ENCODE data around the gene TACR3.
"Not testable (repeated sequence)": the region's sequence is repeated elsewhere in the genome, so short reads cannot be mapped to it uniquely, and the experiment has no call there.

TACR3 gene

DNA sequence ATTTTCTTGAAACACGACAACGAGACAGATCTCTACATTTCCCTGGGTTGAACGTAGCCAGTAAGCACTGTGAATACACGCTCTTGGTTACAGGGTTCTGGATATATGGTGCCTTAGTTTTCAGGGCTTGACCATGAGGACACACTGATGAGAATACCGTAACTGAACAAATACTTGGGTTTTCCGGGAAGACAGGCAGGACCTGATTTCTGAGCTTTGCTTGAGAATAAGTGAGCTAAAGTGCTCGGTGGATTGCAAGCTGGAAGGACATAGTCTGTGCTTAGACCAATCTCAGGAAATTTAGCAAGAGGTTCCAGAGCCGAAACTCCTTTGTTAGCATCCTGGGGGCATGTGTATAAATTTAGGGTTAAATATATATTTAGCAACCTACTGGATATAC is 876 bp upstream of the TACR3 start:
- TF ChIP-seq, protein P1, sequence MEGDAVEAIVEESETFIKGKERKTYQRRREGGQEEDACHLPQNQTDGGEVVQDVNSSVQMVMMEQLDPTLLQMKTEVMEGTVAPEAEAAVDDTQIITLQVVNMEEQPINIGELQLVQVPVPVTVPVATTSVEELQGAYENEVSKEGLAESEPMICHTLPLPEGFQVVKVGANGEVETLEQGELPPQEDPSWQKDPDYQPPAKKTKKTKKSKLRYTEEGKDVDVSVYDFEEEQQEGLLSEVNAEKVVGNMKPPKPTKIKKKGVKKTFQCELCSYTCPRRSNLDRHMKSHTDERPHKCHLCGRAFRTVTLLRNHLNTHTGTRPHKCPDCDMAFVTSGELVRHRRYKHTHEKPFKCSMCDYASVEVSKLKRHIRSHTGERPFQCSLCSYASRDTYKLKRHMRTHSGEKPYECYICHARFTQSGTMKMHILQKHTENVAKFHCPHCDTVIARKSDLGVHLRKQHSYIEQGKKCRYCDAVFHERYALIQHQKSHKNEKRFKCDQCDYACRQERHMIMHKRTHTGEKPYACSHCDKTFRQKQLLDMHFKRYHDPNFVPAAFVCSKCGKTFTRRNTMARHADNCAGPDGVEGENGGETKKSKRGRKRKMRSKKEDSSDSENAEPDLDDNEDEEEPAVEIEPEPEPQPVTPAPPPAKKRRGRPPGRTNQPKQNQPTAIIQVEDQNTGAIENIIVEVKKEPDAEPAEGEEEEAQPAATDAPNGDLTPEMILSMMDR (IDR thresholded peaks at IDR 0.05; ENCODE audit: borderline replicate concordance, insufficient read depth, low read depth, low read length), result no peak
- H3K4me3 ChIP-seq (ENCODE audit: low read depth, low read length), result no peak overlapping the region

DNA sequence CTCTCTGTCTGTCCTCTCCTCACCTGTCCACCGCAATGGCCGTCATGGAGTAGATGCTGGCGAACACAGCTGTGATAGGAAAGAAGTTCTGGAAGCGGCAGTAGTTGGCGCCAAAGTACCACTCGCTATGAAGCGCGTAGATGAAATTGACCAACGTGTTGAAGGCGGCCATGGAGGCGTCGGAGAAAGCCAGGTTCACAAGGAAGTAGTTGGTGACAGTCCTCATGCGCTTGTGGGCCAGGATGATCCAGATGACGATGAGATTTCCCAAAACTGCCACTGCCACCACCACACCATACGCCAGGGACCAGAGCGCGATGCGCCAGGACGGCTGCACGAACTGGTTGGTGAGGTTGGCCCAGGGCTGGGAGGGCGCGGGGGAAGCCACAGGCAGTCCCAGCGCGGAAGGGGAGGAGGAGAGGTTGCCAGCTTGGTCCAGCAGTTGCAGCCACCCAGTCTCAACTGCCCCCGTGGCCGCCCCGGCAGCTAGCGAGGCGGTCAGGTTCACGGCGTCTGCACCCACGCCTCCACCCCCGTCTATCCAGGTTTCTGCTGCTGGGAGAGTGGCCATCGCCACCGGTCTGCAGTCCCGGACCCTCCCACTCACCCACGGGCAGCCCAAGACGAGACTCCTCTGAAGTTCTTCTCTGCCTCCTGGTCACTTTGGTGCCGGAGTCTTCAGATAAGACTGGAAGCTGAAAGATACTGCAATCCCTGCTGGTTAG is 518 bp downstream of the TACR3 start:
- TF ChIP-seq, protein P1 (IDR thresholded peaks at IDR 0.05; ENCODE audit: borderline replicate concordance, insufficient read depth, low read depth, low read length), result no peak
- no peak overlapping the region for H3K4me3 ChIP-seq (ENCODE audit: low read depth, low read length)

DNA sequence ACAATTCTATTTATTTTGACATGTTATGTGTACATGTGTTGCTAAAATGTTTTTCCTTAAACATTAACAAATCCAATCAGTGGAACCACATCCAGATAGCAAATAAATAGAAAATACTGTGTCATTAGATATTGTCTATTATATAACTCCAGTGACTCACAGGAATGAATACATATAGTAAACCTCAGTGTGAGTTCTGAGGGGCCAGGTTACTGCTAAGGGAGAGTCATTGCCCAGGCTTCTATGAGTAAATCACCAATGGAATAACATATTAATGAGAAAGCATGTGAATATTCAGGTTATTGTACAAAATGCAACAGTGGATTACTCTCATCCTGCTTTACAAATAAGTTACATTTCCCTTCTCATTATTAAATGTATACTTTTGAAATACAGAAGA is 27.2 kb downstream of the TACR3 start:
- TF ChIP-seq, protein P1 (IDR thresholded peaks at IDR 0.05; ENCODE audit: borderline replicate concordance, insufficient read depth, low read depth, low read length), result no peak

DNA sequence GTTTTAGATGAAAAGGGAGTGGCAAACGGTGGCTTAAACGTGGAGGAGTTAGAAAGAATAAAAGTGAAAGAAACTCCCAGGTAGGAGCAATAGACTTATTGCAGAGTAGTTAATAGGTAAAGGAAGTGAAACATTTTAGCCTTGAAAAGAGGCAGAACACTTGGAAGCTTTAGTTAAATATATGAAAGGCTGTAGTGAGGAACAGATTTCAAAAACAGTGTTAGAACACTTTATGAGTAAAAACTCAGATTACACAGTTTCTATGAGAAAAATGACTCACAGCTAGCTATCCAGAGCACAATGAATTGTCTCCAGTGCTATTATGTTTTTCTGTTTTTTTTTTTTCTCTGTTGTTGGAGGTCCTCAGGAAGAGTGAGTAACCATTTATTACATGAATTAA is 45.8 kb downstream of the TACR3 start:
- H3K4me3 ChIP-seq (ENCODE audit: low read depth, low read length), result no peak overlapping the region
- TF ChIP-seq, protein P1 (IDR thresholded peaks at IDR 0.05; ENCODE audit: borderline replicate concordance, insufficient read depth, low read depth, low read length), result no peak

More for the DNA sequence above, 27.2 kb downstream of the TACR3 start:
- H3K4me3 ChIP-seq (ENCODE audit: low read depth, low read length), result no peak overlapping the region

DNA sequence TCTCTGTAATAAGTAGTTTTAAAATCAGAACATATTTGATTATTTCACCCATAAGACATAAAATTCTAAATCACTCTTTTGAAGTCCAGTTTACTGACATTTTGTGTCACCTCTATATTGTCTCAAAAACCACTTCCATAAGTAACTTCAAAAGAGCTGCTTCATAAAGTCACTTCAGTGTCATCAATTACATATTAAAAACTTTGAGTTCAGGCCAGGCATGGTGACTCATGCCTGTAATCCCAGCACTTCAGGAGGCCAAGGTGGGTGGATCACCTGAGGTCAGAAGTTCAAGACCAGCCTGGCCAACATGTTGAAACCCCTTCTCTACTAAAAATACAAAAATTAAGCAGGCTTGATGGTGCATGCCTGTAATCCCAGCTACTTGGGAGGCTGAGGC is 53.0 kb downstream of the TACR3 start:
- H3K4me3 ChIP-seq (ENCODE audit: low read depth, low read length), result not testable (repeated sequence)

DNA sequence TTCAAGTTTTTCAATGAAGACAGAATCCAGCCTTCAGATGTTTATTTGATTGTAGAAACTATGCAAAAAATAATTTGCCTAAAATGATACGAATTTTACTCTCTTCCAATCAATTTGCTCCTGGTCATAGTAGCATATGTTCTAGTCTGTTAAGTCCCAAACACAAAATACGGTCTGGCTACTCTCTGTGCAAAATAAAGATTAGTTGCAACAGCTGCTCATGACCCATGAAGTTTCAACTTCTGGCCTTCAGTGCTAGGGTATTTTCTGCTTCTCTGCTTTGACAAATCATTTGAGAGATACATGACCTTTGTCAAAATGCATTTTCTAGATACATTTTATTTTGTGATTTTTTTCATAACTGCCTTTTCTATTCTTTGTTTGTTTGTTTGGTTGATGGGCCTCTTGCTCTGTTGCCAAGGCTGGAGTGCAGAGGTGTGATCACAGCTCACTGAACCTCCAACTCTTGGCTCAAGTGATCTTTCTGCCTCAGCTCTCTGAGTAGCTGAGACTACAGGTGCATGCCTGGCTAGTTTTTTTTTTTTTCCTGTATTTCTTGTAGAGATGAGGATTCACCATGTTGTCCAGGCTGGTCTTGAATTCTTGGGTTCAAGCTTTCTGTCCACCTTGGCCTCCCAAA is 55.2 kb downstream of the TACR3 start:
- TF ChIP-seq, protein P1 (IDR thresholded peaks at IDR 0.05; ENCODE audit: borderline replicate concordance, insufficient read depth, low read depth, low read length), result no peak
- H3K4me3 ChIP-seq (ENCODE audit: low read depth, low read length), result no peak overlapping the region

DNA sequence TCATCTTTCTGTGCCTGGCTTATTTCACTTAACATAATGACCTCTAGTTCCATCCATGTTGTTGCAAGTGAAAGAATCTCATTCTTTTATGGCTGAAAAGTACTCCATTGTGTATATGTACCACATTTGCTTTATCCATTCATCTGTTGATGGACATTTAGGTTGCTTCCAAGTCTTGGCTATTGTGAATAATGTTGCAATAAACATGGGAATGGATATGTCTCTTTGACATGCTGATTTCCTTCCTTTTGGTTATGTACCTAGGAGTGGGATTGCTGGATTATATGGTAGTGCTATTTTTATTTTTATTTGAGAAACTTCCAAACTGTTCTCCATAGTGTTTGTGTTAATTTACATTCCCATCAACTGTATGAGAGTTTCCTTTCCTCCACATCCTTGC is 71.2 kb downstream of the TACR3 start:
- H3K4me3 ChIP-seq (ENCODE audit: low read depth, low read length), result no peak overlapping the region
- TF ChIP-seq, protein P1 (IDR thresholded peaks at IDR 0.05; ENCODE audit: borderline replicate concordance, insufficient read depth, low read depth, low read length), result no peak

All from GM12875 (cell line).